BE2C (cell line): Measurements from ENCODE around the gene FNDC11.

Experiments used
- DNase-seq: peaks from one replicate; pipeline ENCODE4 v3.0.0-alpha.2; 2020
- H3K27me3 ChIP-seq: fragments of 250-450 bp; sonication (Bioruptor Pico); 2 replicates; pipeline ENCODE4 v1.5.1; 2020; ENCODE audit warnings: mild to moderate bottlenecking
- H3K36me3 ChIP-seq: fragments of 250-450 bp; sonication (Bioruptor Pico); 2 replicates; pipeline ENCODE4 v1.5.1; 2020; ENCODE audit warnings: mild to moderate bottlenecking
- H3K4me1 ChIP-seq: fragments of 250-450 bp; sonication (Bioruptor Pico); 2 replicates; pipeline ENCODE4 v1.5.1; 2020
- H3K4me3 ChIP-seq: 2 replicates; pipeline ENCODE4 v1.5.1; 2011; ENCODE audit warnings: low read depth, low read length
- H3K9me3 ChIP-seq: fragments of 250-450 bp; sonication (Bioruptor Pico); 2 replicates; pipeline ENCODE4 v1.5.1; 2020
- TF ChIP-seq, protein P1 (sequence below): IDR thresholded peaks from 2 replicates; pipeline ENCODE4 v1.5.1; 2012; ENCODE audit warnings: mild to moderate bottlenecking, low read depth, low read length

Gene FNDC11

GRCh38 chr20:63544958-63545516, 8.9 kb upstream of the FNDC11 start:
- no peak for DNase-seq
- Histone ChIP-seq H3K4me3 (no peak overlapping the region), H3K9me3 (no peaks in the 10 kb centered on the region), H3K27me3 (no peaks in the 10 kb centered on the region), H3K4me1 (peaks cover 8% of the 10 kb centered on the region), H3K36me3 (no peaks in the 10 kb centered on the region)
- TF ChIP-seq, protein P1, sequence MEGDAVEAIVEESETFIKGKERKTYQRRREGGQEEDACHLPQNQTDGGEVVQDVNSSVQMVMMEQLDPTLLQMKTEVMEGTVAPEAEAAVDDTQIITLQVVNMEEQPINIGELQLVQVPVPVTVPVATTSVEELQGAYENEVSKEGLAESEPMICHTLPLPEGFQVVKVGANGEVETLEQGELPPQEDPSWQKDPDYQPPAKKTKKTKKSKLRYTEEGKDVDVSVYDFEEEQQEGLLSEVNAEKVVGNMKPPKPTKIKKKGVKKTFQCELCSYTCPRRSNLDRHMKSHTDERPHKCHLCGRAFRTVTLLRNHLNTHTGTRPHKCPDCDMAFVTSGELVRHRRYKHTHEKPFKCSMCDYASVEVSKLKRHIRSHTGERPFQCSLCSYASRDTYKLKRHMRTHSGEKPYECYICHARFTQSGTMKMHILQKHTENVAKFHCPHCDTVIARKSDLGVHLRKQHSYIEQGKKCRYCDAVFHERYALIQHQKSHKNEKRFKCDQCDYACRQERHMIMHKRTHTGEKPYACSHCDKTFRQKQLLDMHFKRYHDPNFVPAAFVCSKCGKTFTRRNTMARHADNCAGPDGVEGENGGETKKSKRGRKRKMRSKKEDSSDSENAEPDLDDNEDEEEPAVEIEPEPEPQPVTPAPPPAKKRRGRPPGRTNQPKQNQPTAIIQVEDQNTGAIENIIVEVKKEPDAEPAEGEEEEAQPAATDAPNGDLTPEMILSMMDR: no peak

DNA sequence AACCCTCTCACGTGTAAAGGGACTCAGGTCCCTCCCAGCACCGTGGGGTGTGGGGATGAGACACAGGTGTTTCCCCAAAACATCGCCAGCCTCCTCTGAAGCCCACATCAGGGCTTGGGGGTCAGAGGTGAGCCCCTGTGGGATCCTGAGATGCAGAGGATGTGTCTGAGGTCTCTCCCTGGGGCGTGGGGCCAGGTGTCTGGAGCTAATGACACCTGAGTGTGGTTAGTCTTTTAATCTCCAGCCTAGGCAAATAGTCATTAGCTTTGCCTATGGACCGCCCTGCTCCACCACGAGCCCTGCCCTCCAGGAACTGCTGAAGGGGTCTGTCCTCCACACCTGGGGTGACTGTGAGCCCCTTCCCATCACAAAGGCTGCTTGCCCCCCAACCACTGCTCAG, 8.1 kb upstream of the FNDC11 start:
- Histone ChIP-seq H3K4me3 (no peak overlapping the region), H3K36me3 (no peaks in the 10 kb centered on the region), H3K27me3 (no peaks in the 10 kb centered on the region), H3K4me1 (no peaks in the 10 kb centered on the region; the same call in 1 of the 2 replicates), H3K9me3 (no peaks in the 10 kb centered on the region)
- no peak for DNase-seq
- TF ChIP-seq, protein P1: no peak

DNA sequence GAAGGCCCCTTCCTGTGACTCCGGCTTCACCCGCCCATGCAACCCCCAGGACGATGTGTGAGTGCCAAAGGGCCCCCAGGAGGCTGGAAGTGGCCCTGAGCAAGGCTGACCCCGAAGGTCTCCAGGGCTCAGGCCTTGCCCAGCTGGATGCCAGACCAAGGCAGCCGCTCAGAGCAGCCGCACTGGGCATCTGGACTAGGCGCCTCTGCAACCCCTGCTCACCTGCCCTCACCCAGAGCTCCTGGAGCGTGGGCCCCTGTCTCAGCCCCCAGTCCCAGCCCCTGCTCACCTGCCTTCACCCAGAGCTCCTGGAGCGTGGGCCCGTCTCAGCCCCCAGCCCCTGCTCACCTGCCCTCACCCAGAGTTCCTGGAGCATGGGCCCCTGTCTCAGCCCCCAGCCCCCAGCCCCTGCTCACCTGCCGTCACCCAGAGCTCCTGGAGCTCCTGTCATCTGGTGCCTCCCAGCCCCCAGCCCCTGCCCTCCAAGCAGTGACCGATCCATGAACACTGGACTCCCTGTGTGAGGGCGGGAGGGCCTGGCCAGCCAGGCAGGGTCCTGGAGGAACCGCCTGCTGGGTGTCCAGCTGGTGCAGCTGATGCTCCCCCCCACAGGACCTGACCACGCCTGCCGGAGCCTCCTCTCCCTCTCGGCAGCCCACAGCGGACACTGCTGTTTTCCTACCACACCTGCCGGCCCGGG, 7.6 kb upstream of the FNDC11 start:
- TF ChIP-seq, protein P1: no peak
- Histone ChIP-seq H3K9me3 (no peaks in the 10 kb centered on the region), H3K4me3 (no peak overlapping the region), H3K36me3 (no peaks in the 10 kb centered on the region), H3K27me3 (no peaks in the 10 kb centered on the region), H3K4me1 (no peaks in the 10 kb centered on the region)
- DNase-seq: no peak

DNA sequence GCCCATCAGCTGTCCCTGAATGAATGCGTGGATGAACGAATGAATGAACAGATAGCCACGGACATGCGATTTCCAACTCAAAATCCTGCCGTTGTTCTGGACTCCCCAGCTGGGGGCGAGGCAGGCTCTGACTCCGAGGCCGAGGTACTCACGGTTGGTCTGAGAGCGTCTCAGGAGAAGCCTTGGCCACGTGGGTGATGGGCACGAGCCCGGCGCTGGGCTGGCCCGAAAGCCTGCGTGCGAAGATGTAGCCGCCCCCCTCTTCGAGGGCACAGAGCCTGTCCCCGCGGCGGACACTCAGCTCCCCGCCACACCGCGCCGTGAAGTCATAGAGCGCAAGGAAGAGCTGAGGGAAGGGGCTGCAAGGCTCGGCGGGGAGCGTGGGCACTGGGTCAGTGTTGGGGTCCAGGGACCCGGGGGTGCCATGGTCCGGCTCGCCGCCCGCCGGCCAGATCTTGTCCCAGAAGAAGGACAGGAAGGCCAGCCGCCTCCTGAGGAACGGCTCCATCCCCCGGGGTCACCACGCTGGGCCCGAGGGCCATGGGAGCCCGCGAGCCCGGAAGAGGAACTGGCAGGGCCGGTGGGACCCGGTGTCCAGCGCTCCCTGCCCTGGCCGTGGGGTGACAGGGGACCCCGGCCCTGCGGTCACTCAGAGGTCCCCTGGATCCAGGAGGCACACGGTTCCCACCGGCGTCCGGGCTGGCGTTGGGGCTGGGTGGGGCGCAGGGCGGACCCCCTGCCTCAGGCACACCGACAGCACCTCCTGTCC, 6.8 kb upstream of the FNDC11 start:
- no peaks in the 10 kb centered on the region for H3K9me3 ChIP-seq
- no peak for DNase-seq
- TF ChIP-seq, protein P1: no peak
- no peak overlapping the region for H3K4me3 ChIP-seq
- H3K4me1 ChIP-seq: no peaks in the 10 kb centered on the region
- H3K27me3 ChIP-seq: no peaks in the 10 kb centered on the region
- H3K36me3 ChIP-seq: no peaks in the 10 kb centered on the region

- Histone ChIP-seq H3K36me3 (no peaks in the 10 kb centered on the region), H3K4me1 (peaks cover under 1% of the 10 kb centered on the region; the same call in 1 of the 2 replicates), H3K27me3 (no peaks in the 10 kb centered on the region), H3K4me3 (no peak within 1 kb of the TSS), H3K9me3 (no peaks in the 10 kb centered on the region)
- no peak for DNase-seq
- TF ChIP-seq, protein P1: no peak
These were observed 6.1 kb upstream of the FNDC11 start, which contains the start of gene SRMS for GRCh38 chr20:63547725-63548480. TSS of gene SRMS (minus strand) at chr20:63547749. CDS start at chr20:63547463, 286 bp downstream.
